ENCODE data around the gene IMMP2L.

- TF ChIP-seq USF2 (CRISPR knock-in tag; IDR thresholded peaks at IDR 0.05) (no peak), CTCF (IDR thresholded peaks at IDR 0.05) (no peak), KAT7 (CRISPR knock-in tag; IDR thresholded peaks at IDR 0.05; ENCODE audit: borderline replicate concordance) (no peak), NFYB (CRISPR knock-in tag; conservative IDR thresholded peaks at IDR 0.05; ENCODE audit: low read depth) (no peak), PREB (CRISPR knock-in tag; IDR thresholded peaks at IDR 0.05; ENCODE audit: borderline replicate concordance) (no peak), IRF1 (CRISPR knock-in tag; IDR thresholded peaks at IDR 0.05) (no peak), ELF4 (CRISPR knock-in tag; IDR thresholded peaks at IDR 0.05; ENCODE audit: low read depth) (no peak), E2F5 (CRISPR knock-in tag; IDR thresholded peaks at IDR 0.05) (no peak), SMAD4 (CRISPR knock-in tag; IDR thresholded peaks at IDR 0.05) (no peak), AFF4 (CRISPR knock-in tag; IDR thresholded peaks at IDR 0.05; ENCODE audit: borderline replicate concordance) (no peak), ZBTB21 (CRISPR knock-in tag; IDR thresholded peaks at IDR 0.05; ENCODE audit: borderline replicate concordance) (no peak)
These were observed 25.8 kb upstream of the IMMP2L start for GRCh38 chr7:111588065-111588433.

All from WTC11 (cell line).